Motor neuron (in vitro differentiated cells): ENCODE measurements around the gene CAPN5. TPM values are rescaled to one million over a fixed set of nuclear protein-coding genes. Genes with fewer than 3 reads are reported as not detected.
"Not testable (repeated sequence)": the region's sequence is repeated elsewhere in the genome, so short reads cannot be mapped to it uniquely, and the experiment has no call there.

ENCODE experiments used
- ATAC-seq, 8 experiments: fragments of 200-7000 bp; cut with Tn5 transposase; replicated peaks in 6 of 8; 2 replicates each; pipeline ENCODE4 v1.8.0; 2021; ENCODE audit warnings: mild to moderate bottlenecking in 8 of 8, moderate library complexity in 8 of 8
- H3K27ac ChIP-seq, 2 donors: fragments of 250-450 bp; sonication (Bioruptor Pico); 2 replicates each; pipeline ENCODE4 v1.9.0; 2021; ENCODE audit warnings: antibody characterized with exemption in 2 of 2, mild to moderate bottlenecking in 2 of 2, moderate library complexity in 1 of 2
- H3K4me1 ChIP-seq, 2 donors: fragments of 250-450 bp; sonication (Bioruptor Pico); replicated peaks in 1 of 2; 2 replicates each; pipeline ENCODE4 v1.6.1; 2021; ENCODE audit warnings: antibody characterized with exemption in 2 of 2, mild to moderate bottlenecking in 2 of 2, moderate library complexity in 1 of 2
- H3K4me3 ChIP-seq, 5 donors: fragments of 250-450 bp; sonication (Bioruptor Pico); 2 replicates each; pipeline ENCODE4 v1.9.0; 2021; ENCODE audit warnings: antibody characterized with exemption in 5 of 5, mild to moderate bottlenecking in 5 of 5, moderate library complexity in 4 of 5
- WGBS, 10 experiments: fragments of 450-650 bp; shearing (Covaris generic); methylation state at CpG; one replicate each; pipeline ENCODE4 v1.0.0; 2022; 5-methylcytosine and 5-hydroxymethylcytosine counted together
- in situ Hi-C, 9 experiments: fragments of 400-800 bp; cut with MboI; loops; one replicate each; pipeline ENCODE4 v1.15.0; 2021; ENCODE audit warnings: low sequenced_read_pairs in 9 of 9, low pct_unique_long_range_greater_than_20kb in 2 of 9; ENCODE audit not compliant: unreplicated experiment in 9 of 9
- total RNA-seq, 8 experiments: library from RNA; unstranded; fragments of 300-600 nt; gene quantifications; 2 replicates each; pipeline versions ENCODE4 v1.2.3 to v1.2.4, GENCODE V29; 2022

The CAPN5 gene
- total RNA-seq, 8 experiments from 2014 or later = 10.2 to 205 (median 28.5) TPM

- Histone ChIP-seq H3K27ac (no peak overlapping the region), H3K4me3 (peak overlapping the region in 4 of 5 donors; percentile 8 to 18 (median 12)), H3K4me1 (no peaks in the 10 kb centered on the region)
- in situ Hi-C loops = loop anchor here in 4 of 9 experiments (25.0 kb wide), 4 partner anchors 109 to 309 kb away; no protein-coding TSS in a partner anchor
- peak; percentile 24 to 92 (median 88) for ATAC-seq
- 0 to 51% (median 29%) methylated on average over 3 to 7 of the region's 39 CpGs; no CpG with 5 or more reads in 4 of the 10 experiments for WGBS, 10 experiments
These were observed 20.7 kb upstream of the CAPN5 start for GRCh38 chr11:77046060-77046501.

DNA sequence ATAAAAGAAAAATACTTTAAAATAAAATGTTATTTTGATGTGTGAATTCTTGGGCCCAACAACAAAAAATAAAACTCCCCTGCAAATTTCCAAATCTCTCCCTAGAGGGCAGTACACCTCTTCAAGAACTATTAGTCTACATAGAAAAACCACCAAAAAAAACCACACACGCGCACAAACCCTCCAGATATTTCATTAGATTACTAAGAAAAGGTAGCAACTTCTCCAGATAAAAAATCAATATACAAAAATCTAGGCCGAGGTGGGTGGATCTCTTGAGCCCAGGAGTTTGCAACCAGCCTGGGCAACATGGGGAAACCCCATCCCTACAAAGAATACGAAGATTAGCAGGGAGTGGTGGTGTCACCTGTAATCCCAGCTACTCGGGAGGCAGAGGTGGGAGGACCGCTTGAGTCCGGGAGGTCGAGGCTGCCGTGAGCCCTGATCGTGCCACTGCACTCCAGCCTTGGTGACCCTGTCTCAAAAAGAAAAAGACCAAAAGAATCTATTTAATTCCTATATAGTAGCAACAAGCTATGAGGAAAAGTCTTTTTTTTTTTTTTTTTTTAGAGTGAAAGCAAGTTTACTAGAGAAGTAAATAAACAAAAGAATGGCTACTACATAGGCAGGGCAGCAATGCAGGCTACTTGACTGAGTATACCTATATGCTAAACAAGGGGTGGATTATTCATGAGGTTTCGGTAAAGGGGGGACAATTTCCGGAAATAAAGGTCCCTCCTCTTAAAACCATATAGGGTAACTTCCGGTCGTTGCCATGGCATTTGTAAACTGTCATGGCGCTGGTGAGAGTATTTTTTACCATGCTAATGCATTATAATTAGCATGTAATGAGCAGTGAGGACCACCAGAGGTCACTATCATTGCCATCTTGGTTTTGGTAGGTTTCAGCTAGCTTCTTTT lies 19.5 kb upstream of the CAPN5 start:
- ATAC-seq = peak; percentile 37 to 94 (median 71)

DNA sequence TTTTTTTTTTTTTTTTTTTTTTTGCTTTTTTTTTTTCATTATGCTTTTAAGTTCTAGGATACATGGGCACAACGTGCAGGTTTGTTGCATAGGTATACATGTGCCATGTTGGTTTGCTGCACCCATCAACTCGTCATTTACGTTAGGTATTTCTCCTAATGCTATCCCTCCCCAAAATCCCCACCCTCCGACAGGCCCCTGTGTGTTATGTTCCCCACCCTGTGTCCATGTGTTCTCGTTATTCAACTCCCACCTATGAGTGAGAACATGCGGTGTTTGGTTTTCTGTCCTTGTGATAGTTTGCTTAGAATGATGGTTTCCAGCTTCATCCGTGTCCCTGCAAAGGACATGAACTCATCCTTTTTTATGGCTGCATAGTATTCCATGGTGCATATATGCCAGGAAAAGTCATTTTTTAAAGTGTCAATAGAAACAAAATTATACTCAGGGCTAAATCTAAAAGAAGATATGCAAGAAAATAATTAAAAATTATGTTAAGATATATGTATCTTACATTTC lies 18.8 kb upstream of the CAPN5 start:
- not testable (repeated sequence) for H3K4me1 ChIP-seq, H3K27ac ChIP-seq, H3K4me3 ChIP-seq, ATAC-seq
- WGBS, 10 experiments = 0 to 92% (median 47%) methylated on average over 1 to 6 of the region's 7 CpGs; no CpG with 5 or more reads in 2 of the 10 experiments
- in situ Hi-C loops = loop anchor here in 4 of 9 experiments (25.0 kb wide), 4 partner anchors 111 to 311 kb away; no protein-coding TSS in a partner anchor

More for the DNA sequence above, 19.5 kb upstream of the CAPN5 start:
- Histone ChIP-seq H3K4me3 (no peak overlapping the region), H3K4me1 (no peaks in the 10 kb centered on the region), H3K27ac (no peak overlapping the region)
- in situ Hi-C loops = loop anchor here in 4 of 9 experiments (25.0 kb wide), 4 partner anchors 110 to 310 kb away; no protein-coding TSS in a partner anchor
- WGBS, 10 experiments = 1 to 46% (median 22%) methylated on average over 4 to 15 of the region's 15 CpGs

GRCh38 chr11:77049026-77049425 lies 17.7 kb upstream of the CAPN5 start:
- H3K4me3 ChIP-seq = no peak overlapping the region
- in situ Hi-C loops = loop anchor here in 4 of 9 experiments (25.0 kb wide), 4 partner anchors 112 to 312 kb away; no protein-coding TSS in a partner anchor
- peaks cover 0 to 10% of the 10 kb centered on the region in 2 donors for H3K4me1 ChIP-seq
- no peak overlapping the region for H3K27ac ChIP-seq
- peak in 2 of 8 experiments; percentile 27 to 42 for ATAC-seq
- 0 to 100% (median 42%) methylated on average over 1 to 3 of the region's 6 CpGs; no CpG with 5 or more reads in 4 of the 10 experiments for WGBS, 10 experiments

DNA sequence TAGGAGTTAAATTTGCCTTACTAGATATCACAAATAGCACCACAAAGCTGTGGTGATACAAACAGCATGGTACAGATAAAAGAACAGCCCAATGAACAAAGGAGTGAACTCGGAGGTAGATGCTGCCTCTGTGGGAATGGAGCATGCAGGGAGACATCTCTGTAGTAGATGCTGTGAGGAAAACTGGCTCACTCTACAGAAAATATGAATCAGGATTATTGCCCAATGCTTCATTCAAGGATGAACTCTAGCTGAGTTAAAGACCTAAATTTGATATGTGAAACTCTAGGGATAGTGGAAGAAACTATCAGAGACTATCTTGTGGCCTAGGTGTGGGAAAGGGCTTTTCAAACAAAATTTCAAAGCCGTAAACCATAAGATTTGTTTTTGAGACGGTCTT lies 15.3 kb upstream of the CAPN5 start:
- 33 to 100% (median 81%) methylated on average over 1 to 3 of the region's 3 CpGs; no CpG with 5 or more reads in 2 of the 10 experiments for WGBS, 10 experiments
- Histone ChIP-seq H3K4me1 (peaks cover 3 to 22% of the 10 kb centered on the region in 2 donors), H3K27ac (no peak overlapping the region), H3K4me3 (no peak overlapping the region)
- no peak for ATAC-seq
- in situ Hi-C loops = loop anchor here in 1 of 9 experiments (10.0 kb wide), 1 partner anchor 53 kb away; the partner anchor contains the start of gene OMP

DNA sequence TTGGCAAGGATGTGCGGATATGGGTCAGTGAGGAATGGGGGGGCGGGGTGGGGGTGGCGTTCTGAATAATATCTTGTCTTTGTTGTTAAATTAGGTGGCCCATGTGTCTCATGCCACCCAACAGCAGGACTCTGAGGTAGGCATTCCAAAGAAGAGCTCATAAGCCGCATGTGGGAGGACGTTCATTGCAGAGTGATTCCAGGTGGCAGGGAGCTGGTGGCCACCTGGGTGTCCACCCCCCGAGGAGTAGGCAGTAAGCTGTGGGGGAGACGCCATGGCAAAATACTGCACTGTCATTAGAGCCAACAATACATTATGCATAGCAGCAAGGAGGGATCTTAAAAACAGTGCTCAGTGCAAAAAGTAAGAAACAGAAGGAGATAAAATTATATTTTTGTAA lies 14.3 kb upstream of the CAPN5 start:
- in situ Hi-C loops = loop anchor here in 1 of 9 experiments (10.0 kb wide), 1 partner anchor 52 kb away; the partner anchor contains the start of gene OMP
- ATAC-seq = no peak
- Histone ChIP-seq H3K4me1 (peaks cover 3 to 22% of the 10 kb centered on the region in 2 donors), H3K27ac (no peak overlapping the region), H3K4me3 (no peak overlapping the region)
- WGBS, 10 experiments = 39 to 100% (median 80%) methylated on average over 1 to 6 of the region's 7 CpGs; no CpG with 5 or more reads in 3 of the 10 experiments

GRCh38 chr11:77053217-77054015 lies 13.4 kb upstream of the CAPN5 start:
- Histone ChIP-seq H3K4me3 (no peak overlapping the region), H3K4me1 (peaks cover 3 to 22% of the 10 kb centered on the region in 2 donors), H3K27ac (peak overlapping the region in 1 of 2 donors; percentile 78)
- in situ Hi-C loops = loop anchor here in 1 of 9 experiments (10.0 kb wide), 1 partner anchor 51 kb away; the partner anchor contains the start of gene OMP
- ATAC-seq = peak in 2 of 8 experiments; percentile 5 to 29
- WGBS, 10 experiments = 70 to 86% (median 80%) methylated on average over 1 to 8 of the region's 14 CpGs

DNA sequence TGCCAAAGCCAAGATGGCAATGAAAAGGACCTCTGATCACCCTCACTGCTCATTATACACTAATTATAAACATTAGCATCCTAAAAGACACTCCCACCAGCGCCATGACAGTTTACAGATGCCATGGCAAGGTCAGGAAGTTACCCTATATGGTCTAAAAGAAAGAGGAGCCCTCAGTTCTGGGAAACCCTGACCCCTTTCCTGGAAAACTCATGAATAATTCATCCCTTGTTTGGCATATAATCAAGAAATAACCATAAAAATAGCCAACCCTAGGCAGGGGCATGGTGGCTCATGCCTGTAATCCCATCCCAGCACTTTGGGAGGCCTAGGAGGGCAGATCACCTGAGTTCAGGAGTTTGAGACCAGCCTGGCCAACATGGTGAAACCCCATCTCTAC lies 12.7 kb upstream of the CAPN5 start:
- peak in 4 of 8 experiments; percentile 11 to 73 (median 62) for ATAC-seq
- WGBS, 10 experiments = 36 to 100% (median 60%) methylated on average over 1 of the region's 1 CpG; no CpG with 5 or more reads in 5 of the 10 experiments
- Histone ChIP-seq H3K4me3 (no peak overlapping the region), H3K4me1 (peaks cover 3 to 22% of the 10 kb centered on the region in 2 donors), H3K27ac (peak overlapping the region in 1 of 2 donors; percentile 78)
- in situ Hi-C loops = loop anchor here in 1 of 9 experiments (10.0 kb wide), 1 partner anchor 51 kb away; the partner anchor contains the start of gene OMP

DNA sequence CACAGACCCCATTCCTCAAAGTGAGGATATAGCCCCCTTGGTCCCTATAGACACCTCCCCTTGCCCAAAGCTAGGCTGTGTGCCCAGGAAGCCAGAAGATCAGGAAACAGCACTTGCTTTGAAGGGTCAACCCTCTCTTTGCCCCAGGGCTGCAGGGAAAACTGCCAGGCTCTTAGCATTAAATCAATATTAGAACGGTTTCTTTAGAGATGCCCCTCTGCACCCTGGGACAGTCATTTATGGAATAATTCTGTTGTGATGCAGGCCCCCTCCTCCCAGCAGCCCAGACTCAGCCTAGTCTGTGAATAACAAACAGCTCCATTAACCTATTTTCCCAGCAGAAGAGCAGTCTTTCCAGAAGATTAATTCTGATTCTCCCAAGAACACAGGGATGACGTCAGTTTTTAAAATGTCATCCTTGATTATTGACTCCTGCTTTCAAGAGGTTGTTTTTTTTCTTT lies 11.6 kb upstream of the CAPN5 start:
- Histone ChIP-seq H3K27ac (peak overlapping the region in 1 of 2 donors; percentile 29), H3K4me1 (peaks cover 3 to 22% of the 10 kb centered on the region in 2 donors), H3K4me3 (no peak overlapping the region)
- 17 to 61% (median 32%) methylated on average over 1 to 2 of the region's 2 CpGs; no CpG with 5 or more reads in 4 of the 10 experiments for WGBS, 10 experiments
- in situ Hi-C loops = loop anchor here in 1 of 9 experiments (10.0 kb wide), 1 partner anchor 50 kb away; the partner anchor contains the start of gene OMP
- peak in 6 of 8 experiments; percentile 25 to 98 (median 94) for ATAC-seq

DNA sequence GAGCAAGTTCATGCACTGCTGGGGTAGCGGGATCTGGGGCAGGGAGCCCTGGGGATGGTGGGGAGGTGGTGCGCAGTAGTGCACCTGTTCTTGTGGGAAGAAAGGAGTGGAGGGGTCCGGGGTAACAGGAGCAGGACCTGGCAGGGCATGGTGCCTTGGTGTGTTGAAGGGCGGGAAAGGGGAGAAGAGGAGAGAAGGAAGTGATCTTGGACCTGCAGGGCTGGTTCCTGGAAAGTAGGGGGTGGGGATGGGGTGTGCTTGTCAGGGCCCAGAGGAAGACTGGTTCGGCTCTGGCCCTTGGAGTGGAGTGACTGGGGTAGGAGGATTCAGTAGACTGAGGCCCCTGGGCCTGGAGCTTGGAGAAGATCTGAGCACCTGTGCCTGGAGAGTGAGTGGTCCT lies 10.9 kb upstream of the CAPN5 start:
- 100% methylated on average over 1 to 2 of the region's 5 CpGs; no CpG with 5 or more reads in 8 of the 10 experiments for WGBS, 10 experiments
- Histone ChIP-seq H3K4me1 (peaks cover 3 to 22% of the 10 kb centered on the region in 2 donors), H3K27ac (no peak overlapping the region), H3K4me3 (no peak overlapping the region)
- in situ Hi-C loops = loop anchor here in 1 of 9 experiments (10.0 kb wide), 1 partner anchor 49 kb away; the partner anchor contains the start of gene OMP
- ATAC-seq = no peak

- 0 to 100% (median 80%) methylated on average over 1 of the region's 3 CpGs; no CpG with 5 or more reads in 5 of the 10 experiments for WGBS, 10 experiments
- in situ Hi-C loops = loop anchor here in 1 of 9 experiments (10.0 kb wide), 1 partner anchor 48 kb away; the partner anchor contains the start of gene OMP
- no peak for ATAC-seq
- Histone ChIP-seq H3K4me3 (no peak overlapping the region), H3K27ac (no peak overlapping the region), H3K4me1 (peaks cover 3 to 22% of the 10 kb centered on the region in 2 donors)
These were observed 9.9 kb upstream of the CAPN5 start for GRCh38 chr11:77056814-77057402.
